ENCODE results near the gene TASL.
A peak's percentile ranks its signal among the peaks of the same experiment; 100 is the strongest.
"Not testable (repeated sequence)": the region's sequence is repeated elsewhere in the genome, so short reads cannot be mapped to it uniquely, and the experiment has no call there.

Gene TASL

DNA sequence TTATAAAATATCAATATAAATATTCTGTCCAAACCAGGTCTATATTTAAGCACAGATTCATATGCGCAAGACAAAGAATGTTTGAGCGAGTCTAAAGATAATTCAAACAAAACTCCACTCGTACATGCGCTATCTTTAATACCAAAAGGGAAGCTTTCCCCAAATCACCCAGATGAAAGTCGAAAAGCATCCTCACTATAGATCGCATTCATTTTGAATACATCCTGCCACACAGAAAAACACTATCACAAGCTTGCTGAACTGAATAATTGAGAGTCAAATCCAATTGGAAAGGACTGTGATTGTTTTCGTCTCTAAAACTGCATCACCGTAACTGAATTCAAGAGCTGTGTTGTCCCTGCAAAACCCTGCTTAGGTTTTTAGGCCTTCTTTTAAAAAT lies 685 bp downstream of the TASL start:
- DNase-seq (ENCODE audit: low spot score): no peak

GRCh38 chrX:30573125-30573524 lies 4.4 kb downstream of the TASL start:
- DNase-seq (ENCODE audit: low spot score): no peak

DNA sequence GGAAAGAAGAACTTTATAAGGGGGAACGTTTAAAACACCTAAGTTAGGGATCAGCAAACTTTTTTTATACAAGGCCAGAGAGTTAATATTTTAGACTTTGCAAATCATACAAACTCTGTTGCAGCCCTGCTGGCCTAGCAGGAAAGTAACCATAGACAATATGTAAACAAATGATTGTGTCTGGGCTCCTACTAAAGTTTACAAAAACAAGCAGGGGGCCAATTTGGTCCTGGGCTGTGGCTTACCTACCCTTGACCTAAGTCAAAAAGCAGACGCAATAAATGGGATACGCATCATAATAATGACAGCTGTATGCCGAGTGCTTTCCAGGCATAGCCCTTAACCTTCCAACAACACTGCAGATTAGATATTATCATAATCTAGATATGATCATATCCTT lies 4.9 kb downstream of the TASL start:
- no peak for DNase-seq (ENCODE audit: low spot score)

GRCh38 chrX:30572004-30572403 lies 5.6 kb downstream of the TASL start:
- no peak for DNase-seq (ENCODE audit: low spot score)

- DNase-seq (ENCODE audit: low spot score): peak; percentile 2
These were observed 7.1 kb downstream of the TASL start for GRCh38 chrX:30570505-30570904.

GRCh38 chrX:30568136-30568535 lies 9.4 kb downstream of the TASL start:
- DNase-seq (ENCODE audit: low spot score): peak; percentile 5

DNA sequence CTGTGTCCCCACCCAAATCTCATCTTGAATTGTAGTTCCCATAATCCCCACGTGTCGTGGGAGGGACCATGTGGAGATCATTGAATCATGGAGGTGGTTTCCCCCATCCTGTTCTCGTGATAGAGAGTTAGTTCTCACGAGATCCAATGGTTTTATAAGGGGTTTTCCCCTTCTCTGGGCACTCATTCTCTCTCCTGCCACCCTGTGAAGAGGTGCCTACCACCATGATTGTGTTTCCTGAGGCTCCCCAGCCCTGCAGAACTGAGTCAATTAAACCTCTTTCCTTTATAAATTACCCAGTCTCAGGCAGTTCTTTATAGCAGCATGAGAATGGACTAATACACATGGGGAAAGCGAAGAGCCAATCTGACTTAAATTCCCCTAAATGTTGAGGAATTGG lies 14.5 kb downstream of the TASL start:
- DNase-seq (ENCODE audit: low spot score): not testable (repeated sequence)

GRCh38 chrX:30561191-30561590 lies 16.4 kb downstream of the TASL start:
- DNase-seq (ENCODE audit: low spot score): no peak

GRCh38 chrX:30538271-30538670 lies 39.3 kb downstream of the TASL start:
- no peak for DNase-seq (ENCODE audit: low spot score)

DNA sequence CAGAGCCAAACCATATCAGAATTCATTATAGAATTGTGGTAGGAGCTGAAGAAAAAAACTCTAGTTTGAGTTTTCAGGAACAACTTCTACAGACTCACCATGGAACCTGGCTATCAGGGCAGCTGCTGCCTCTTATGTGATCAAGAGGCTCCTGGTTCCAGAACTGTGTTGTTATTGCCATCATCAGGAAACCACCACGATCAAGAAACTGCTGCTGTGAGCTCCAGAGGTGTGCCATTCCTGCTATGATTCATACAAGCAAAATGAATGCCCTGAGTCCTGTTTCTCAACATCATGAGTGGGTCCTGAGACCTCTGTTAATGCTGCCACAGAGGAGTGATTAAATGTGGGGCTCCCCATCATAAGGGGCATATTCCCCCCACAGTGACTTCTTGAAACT lies 43.7 kb downstream of the TASL start:
- no peak for DNase-seq (ENCODE audit: low spot score)

GRCh38 chrX:30533266-30533665 lies 44.3 kb downstream of the TASL start:
- no peak for DNase-seq (ENCODE audit: low spot score)

DNA sequence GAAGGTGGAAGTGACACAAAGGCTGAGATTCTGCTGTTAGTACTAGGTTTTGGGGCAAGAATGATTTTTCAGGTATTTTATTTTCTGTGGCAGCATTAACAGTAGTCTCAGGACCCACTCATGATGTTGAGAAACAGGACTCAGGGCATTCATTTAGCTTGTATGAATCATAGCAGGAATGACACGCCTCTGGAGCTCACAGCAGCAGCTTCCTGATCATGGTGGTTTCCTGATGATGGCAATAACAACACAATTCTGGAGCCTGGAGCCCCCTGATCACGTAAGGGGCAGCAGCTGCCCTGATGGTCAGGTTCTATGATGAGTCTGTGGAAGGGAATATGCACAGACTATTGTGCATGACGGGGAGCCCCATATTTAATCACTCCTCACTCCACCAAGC lies 47.0 kb downstream of the TASL start:
- no peak for DNase-seq (ENCODE audit: low spot score)

- no peak for DNase-seq (ENCODE audit: low spot score)
These were observed 51.8 kb downstream of the TASL start for GRCh38 chrX:30525732-30526131.

- no peak for DNase-seq (ENCODE audit: low spot score)
These were observed 56.0 kb downstream of the TASL start for GRCh38 chrX:30521440-30522182.

- DNase-seq (ENCODE audit: low spot score): peak; percentile 1
These were observed 64.3 kb downstream of the TASL start for GRCh38 chrX:30513284-30513683.

Data from SW480 (cell line).